IPS-NIHi7 (cell line): ENCODE data around the gene BTLA.
A peak's percentile ranks its signal among the peaks of the same experiment; 100 is the strongest.
"Not testable (repeated sequence)": the region's sequence is repeated elsewhere in the genome, so short reads cannot be mapped to it uniquely, and the experiment has no call there.

Experiments used
- DNase-seq: peaks from one replicate; pipeline ENCODE4 v3.0.0; 2012; ENCODE audit warnings: mixed read lengths; ENCODE audit errors: extremely low spot score

BTLA gene

GRCh38 chr3:112491373-112491772, 7.9 kb downstream of the BTLA start:
- no peak for DNase-seq

DNA sequence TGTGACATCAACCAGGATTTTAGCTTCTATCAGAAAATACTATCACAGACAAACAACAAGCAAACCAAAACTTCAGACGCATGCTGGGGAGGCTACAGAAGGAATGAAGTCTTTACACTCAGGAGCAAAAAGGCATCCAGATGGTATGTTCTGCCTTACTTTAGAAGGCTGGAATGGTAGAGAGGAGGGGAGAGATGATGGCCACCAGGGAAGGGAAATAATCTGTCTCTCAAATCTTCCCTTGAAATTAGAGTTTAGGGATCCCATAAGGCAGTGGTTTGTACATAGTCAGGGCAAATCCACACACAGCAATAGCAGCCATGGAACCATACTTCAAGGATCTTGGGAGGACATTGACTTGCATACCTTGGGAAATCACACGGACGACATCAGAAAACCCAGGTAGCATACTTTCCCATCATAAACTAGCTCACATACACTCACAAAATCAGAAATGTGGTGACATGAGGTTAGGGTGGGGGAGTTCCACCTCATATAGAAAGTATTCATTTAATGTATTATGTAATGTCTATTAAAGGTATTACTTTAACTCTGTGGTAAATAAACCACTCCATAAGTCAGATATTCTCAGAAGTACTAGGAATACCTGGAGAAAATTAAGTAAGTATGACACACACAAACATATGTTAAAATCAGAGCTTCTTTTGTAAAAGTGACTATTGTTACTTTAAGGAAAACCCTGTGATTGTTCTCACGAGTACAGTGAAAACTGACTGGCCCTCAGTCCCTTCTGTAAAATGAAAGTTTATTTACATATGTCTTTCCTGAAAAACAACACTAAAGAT, 9.4 kb downstream of the BTLA start:
- no peak for DNase-seq

DNA sequence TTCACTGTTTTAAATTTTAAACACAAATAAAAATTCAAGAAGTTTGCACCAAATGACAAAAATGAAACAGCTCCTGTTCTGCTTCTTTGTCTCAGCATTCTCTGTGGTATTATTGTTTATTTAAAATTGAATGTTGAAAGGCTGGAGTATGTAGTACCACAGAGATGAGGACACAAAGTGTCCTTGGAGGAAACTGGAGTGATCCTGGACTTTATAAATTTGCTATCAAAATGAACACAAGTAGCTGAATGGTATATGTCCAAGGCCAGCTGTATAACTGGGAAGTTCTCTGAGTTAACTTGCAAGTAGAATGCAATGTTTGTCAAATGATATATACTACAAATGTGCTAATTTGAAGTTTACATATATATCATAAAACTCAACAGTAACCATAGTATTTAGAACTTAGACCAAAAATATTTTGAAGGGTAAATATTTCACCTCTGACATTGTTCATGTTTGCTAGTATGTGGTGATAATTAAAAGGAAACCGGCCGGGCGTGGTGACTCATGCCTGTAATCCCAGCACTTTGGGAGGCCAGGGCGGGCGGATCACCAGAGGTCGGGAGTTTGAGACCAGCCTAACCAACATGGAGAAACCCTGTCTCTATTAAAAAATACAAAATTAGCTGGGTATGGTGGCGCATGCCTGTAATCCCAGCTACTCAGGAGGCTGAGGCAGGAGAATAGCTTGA, 12.3 kb downstream of the BTLA start:
- DNase-seq = no peak

GRCh38 chr3:112484352-112484751, 14.9 kb downstream of the BTLA start:
- DNase-seq = no peak

- DNase-seq = no peak
Observed at GRCh38 chr3:112482675-112483074, 16.6 kb downstream of the BTLA start.

- peak; percentile 18 for DNase-seq
Observed at GRCh38 chr3:112481302-112481721, 18.0 kb downstream of the BTLA start.

DNA sequence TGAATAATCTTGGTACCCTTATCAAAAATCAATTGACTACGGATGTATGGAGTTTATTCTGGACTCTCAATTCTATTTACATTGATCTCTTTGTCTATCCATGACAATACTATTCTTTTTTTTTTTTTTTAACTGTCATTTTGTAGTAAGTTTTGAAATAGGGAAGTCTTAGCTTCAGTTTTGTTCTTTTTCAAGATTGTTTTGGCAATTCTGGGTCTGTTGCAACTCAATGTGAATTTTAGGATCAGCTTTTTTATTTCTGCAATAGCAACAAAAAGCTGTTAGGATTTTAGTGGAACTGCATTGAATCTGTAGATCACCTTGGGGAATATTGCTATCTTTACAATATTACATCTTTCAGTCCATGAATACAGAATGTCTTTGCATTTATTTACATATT, 21.4 kb downstream of the BTLA start:
- no peak for DNase-seq

DNA sequence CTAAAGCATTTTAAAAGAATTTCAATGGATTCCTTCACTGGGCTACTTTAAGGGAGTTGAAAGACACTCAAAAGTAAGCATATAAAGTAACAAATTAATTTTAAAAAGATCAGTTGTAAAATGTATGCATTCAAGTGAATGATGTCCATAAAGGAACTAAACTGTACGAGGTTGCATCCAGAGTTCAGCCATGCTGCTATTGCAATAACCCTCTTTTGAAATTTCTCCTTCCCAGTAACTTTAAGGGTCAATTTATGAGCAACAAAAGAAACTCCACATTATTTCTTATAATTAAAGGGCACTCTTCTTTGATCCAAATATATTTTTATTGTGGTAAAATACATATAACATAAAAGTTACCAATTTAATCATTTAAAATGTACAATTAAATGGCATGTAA, 22.9 kb downstream of the BTLA start:
- no peak for DNase-seq

- DNase-seq = no peak
Observed at GRCh38 chr3:112474796-112475195, 24.5 kb downstream of the BTLA start.

DNA sequence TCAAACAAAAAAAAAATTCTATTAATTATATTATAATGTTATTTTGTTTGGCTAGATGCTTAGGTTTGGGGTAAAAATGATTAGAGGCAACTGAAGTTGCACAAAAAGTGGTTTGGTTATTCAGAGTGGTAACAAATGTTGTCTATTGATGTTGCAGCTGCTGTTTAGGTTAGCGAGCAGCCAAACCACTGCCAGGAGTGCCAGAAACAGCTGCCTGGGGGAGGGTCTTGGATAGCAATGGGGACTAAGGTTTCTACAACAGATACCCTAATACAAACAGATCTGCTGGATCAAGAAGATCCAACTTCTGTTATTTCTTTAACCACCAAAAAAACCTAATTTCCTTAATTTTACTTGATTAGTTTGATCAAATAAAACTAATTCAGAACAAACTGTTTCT, 26.6 kb downstream of the BTLA start:
- no peak for DNase-seq

DNA sequence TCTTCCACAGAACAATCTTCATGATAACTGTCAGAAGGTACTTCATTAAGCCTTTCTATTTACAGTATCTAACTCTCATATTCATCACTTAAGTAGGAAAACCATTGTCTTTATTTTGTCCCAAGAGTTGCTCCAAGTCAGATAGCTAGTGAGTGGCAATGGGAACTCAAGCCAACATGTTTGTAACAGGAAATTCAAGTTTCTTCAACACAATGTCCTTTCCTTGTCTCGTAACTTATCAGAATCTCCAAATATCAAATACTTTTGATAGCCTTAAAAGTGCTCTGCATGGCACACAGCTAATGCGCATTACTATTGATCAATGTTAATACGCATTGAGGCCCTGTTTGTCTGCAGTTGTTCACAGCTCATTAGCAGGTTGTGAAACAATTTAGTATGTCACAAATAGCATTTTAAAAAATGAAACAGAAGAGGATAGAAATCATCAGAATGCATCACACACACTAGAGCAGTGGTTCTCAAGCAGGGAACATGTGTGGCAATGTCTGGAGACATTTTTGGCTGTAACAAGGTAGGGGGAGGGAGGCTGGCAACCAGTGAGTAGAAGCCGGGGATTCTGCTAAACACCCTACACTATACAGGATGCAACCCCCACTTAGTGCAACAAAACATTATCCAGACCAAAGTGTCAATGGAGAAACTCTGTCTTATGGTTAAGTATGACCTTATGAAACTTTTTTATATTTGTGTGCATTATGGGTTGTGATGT, 27.5 kb downstream of the BTLA start:
- DNase-seq = no peak

GRCh38 chr3:112470788-112471187, 28.5 kb downstream of the BTLA start:
- DNase-seq = no peak

DNA sequence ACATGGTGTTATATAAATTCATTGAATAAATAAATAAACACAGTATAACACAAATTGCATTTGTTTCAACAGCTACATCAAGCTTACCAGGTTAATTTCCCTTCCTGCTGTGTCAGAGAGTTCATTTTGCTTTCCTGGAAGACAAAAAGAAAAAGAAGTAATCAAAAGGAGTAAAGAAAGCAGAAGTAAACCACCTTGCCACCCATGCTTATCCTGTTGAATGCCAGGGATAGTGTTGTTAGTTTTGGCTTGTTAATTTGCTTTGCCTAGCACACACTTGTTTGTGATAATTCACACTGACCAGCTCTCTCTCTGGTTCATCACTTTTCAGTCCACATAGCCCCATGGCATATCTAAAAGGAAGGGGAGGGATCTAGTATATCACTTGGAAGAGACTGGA, 29.6 kb downstream of the BTLA start:
- no peak for DNase-seq

DNA sequence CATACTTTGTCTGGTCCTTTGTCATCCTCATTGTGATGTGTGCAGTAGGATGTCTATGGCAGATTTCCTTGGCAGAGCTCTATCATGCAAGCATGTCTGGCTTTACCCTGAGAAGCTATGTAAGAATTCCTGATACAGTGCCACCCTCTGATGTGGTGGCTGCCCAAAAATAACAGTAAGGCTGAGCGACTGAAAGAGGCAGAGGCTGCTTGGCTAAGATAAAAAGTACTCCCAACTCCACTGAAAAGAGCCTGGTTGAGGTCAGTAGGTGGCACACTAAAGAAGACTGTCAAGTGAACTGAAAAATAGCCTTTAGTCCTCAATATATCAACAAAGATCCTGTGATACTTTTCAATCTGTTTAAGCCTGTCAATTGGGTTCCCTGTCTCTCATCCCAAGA, 31.7 kb downstream of the BTLA start:
- DNase-seq = no peak

GRCh38 chr3:112466020-112466419, 33.3 kb downstream of the BTLA start:
- no peak for DNase-seq

GRCh38 chr3:112464264-112464663, 35.0 kb downstream of the BTLA start:
- no peak for DNase-seq

DNA sequence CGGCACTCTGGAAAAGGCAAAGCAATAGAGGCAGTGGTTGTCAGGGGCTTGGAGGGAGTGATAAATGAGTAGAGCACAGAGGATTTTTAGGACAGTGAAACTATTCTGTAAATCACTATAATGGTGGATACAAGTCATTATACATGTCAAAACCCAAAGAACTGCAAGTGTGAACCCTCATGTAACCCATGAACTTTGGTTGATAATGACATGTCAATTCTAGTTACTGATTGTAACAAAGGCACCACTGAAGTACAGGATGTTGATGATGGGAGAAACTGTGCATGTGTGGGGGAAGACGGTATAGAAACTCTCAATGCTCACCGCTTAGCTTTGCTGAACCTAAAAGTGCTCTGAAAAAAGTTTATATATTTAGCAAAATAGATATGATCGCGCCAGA, 36.0 kb downstream of the BTLA start:
- DNase-seq = no peak

DNA sequence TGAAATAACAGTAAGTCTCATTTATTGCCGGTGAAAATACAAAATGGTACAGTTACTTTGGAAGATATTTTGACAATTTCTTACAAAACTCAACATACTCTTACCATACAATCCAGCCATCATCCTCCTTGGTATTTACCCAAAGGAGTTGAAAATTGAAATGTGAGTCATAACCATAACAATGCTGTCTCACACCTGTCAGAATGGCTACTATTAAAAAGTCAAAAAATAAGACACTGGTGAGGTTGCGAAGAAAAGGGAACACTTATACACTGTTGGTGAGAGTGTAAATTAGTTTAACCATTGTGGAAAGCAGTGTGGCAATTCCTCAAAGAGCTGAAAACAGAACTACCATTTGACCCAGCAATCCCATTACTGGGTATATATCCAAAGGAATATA, 37.5 kb downstream of the BTLA start:
- not testable (repeated sequence) for DNase-seq

DNA sequence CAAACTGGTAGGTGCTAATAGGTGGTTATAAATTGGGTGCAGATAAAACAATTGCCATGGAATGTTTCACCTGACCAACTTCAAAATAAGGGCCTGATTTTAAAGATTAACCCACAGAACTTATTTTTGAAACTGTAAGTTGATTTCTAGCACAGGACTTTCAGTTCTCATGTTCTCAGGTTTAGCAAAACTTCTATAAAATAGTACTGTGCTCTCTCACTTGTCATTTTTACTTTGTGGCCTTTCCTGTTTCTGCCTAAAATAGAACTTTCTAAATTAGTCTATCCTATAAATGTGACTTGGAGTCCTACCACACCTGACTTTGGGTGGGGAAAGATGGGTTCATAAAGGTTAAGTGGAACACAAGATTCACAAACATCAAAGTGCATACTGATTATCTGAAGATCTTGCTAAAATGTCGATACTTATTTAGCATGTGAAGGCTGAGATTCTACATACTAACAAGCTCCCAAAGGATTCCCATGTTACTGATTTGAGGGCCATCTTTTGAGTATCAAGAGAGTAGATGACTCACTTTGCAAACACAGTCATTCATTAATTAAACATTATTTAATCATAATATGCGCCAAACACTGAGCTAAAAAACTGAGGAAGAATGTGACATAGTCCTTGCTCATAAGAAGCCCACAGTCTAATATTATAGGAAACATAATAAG, 38.6 kb downstream of the BTLA start:
- DNase-seq = no peak

DNA sequence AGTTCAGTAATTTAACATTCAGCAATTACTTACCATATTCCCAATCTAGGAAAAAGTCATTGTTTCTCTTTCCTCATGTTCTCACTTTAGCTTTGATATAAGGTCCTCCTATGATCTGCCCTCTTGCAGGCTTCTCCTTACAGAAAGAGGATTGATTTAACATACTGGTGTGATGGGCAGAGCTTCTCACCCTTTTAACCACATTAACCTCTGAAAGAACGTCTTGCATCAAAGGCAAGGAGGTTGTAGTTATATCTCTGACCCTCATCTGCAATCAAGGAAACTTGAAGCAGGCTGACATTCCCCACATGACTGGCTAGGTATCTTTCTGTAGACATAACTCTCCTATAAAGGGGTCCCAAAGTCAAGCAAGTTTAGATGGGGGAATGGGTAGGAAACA, 39.5 kb downstream of the BTLA start:
- DNase-seq = no peak

DNA sequence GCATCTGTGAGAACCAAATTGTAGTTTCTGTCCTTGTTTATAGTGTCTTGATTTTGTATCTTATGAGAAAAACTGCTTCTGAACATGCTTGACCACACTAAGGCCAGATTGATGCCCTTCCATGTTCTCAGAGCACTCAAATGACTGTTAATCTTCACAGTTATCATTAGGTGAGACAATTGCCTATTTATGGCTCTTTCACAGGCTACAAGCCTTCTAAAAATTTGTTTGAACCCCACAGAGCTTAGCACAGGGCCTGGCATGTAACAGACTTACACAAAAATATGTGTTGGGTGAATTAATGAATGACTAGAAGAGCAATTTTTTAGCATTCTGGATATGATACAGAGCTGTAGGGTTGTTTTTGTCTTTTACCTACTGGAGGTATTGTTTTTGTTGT, 43.1 kb downstream of the BTLA start:
- DNase-seq = no peak

DNA sequence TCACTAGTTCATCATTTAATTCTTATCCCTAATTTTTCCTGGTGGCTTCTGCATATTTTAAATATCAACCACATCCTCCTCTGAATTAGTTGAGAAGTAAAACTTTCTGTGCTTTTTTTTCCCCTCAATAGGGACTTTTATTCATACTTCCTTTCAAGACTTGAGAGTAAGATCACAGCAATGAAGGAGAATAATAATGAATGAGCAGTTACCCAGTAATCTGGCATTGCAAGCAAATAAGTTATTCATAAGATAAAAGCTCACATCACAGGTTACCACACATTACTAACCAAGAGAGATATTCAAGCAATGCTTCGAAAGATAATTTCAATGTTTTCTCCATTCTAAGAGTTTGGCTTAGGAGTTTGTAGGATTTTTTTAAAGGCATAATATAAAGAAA, 50.3 kb downstream of the BTLA start:
- DNase-seq = no peak
